ENCODE results near the gene FBXL19. TPM values are rescaled to one million over a fixed set of nuclear protein-coding genes. Genes with fewer than 3 reads are reported as not detected.
A peak's percentile ranks its signal among the peaks of the same experiment; 100 is the strongest.

FBXL19 gene
- total and polyA plus RNA-seq, 2 of the 13 experiments (the other 11 are each of a cell fraction or from before 2014, with no cell fraction given): 6.0 to 13.7 TPM

DNA sequence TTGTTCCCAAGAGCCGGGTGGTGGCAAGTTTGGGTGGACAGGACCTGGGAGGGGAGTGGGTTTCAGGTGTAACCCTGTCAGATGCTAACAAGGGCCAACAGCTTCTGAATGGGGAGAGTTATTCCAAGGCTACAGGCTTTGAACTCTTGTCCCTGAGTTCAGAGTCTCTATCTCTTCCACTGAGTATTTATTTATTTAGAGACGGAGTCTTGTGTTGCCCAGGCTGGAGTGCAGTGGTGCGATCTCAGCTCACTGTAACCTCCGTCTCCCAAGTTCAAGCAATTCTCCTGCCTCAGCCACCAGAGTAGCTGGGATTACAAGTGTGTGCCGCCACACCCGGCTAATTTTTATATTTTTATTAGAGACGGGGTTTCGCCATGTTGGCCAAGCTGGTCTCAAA lies 31.6 kb downstream of the FBXL19 start (continued):
- TF ChIP-seq ZNF646 (CRISPR knock-in tag; IDR thresholded peaks at IDR 0.05): no peak
- 0 out of 2 replicates have a peak, but pooled peaks have one; percentile 13 for TF ChIP-seq HOXD1 (CRISPR knock-in tag; IDR thresholded peaks at IDR 0.05)

GRCh38 chr16:30956601-30957455 lies 33.5 kb downstream of the FBXL19 start:
- Histone ChIP-seq H3K9ac (ENCODE audit: insufficient read depth, low read depth, low read length) (peak overlapping the region; percentile 100), H3K4me1 (ENCODE audit: insufficient read depth, low read length) (peaks cover 60% of the 10 kb centered on the region), H2AFZ (ENCODE audit: low read length) (peak overlapping the region; percentile 81), H3K9me3 (ENCODE audit: low read length) (no peaks in the 10 kb centered on the region), H4K20me1 (ENCODE audit: insufficient read depth, low read length) (peaks cover 5% of the 10 kb centered on the region; the same call in 1 of the 2 replicates), H3K4me2 (ENCODE audit: low read depth, low read length) (peak overlapping the region; percentile 80), H3K36me3 (replicated peaks in 1 of 2; ENCODE audit: control insufficient read depth in 1 of 2, insufficient read depth in 2 of 2, low read length in 2 of 2) (peaks cover 18 to 30% of the 10 kb centered on the region in 2 experiments), H3K79me2 (ENCODE audit: insufficient read depth, low read length) (peaks cover 15% of the 10 kb centered on the region), H3K27ac (ENCODE audit: extremely low read length, insufficient read depth, low read length) (peak overlapping the region; percentile 97), H3K4me3 (replicated peaks in 1 of 3; ENCODE audit: insufficient read depth in 1 of 3, low read depth in 2 of 3, low read length in 3 of 3) (peak overlapping the region; percentile 84 to 98 (median 93)), H3K27me3 (ENCODE audit: control insufficient read depth in 1 of 2, insufficient read depth in 2 of 2, low read length in 2 of 2) (no peaks in the 10 kb centered on the region; a peak in 1 of 5 replicates)
- intact Hi-C loops (cut with micrococcal nuclease; ENCODE audit: unreplicated experiment): loop anchor here (10.0 kb wide), 2 partner anchors 138 to 188 kb away; partner anchors contain the start of gene VKORC1
- ChIA-PET CTCF (ENCODE audit: low intra/inter-chr PET ratio, low total read pairs) (no interaction called here), POLR2A (interaction anchor here (0.7 to 1.4 kb wide), 2 partner anchors 15 to 209 kb away, joined by 3 to 5 read pairs; partner anchors contain the start of gene PHKG2)
- in situ Hi-C loops (cut with HindIII; ENCODE audit: extremely low pct_ligation_motif_present, low pct_unique_long_range_greater_than_20kb): no loop called here
- BruUV-seq (replicated peaks): TSS peak; percentile 84
- 26% methylated on average over 35 of the region's 42 CpGs for WGBS (ENCODE audit: low lambda C conversion rate)
- FAIRE-seq: peak; percentile 48
- DNase-seq (ENCODE audit: low spot score): peak; percentile 92
- ATAC-seq: peak; percentile 51
- TF ChIP-seq ZNF225 (CRISPR knock-in tag; IDR thresholded peaks at IDR 0.05) (peak; percentile 66; the same call in 1 of the 2 replicates), ZHX2 (IDR thresholded peaks at IDR 0.05; ENCODE audit: low read depth) (no peak), ZHX2 (CRISPR knock-in tag; IDR thresholded peaks at IDR 0.05; ENCODE audit: borderline replicate concordance) (peak; percentile 58; the same call in 1 of the 2 replicates), POLR2AphosphoS5 (IDR thresholded peaks at IDR 0.05; ENCODE audit: low read depth, low read length) (peak; percentile 53), GZF1 (CRISPR knock-in tag; IDR thresholded peaks at IDR 0.05) (no peak), HDAC6 (IDR thresholded peaks at IDR 0.05; ENCODE audit: low read depth, low read length) (no peak), ZNF205 (CRISPR knock-in tag; IDR thresholded peaks at IDR 0.05) (no peak)

All from HepG2 (cell line).